Measurements from ENCODE around the gene ZGLP1. TPM values are rescaled to one million over a fixed set of nuclear protein-coding genes. Genes with fewer than 3 reads are reported as not detected.

ZGLP1 gene
- total RNA-seq, 2 donors from 2014 or later, result 5.0 to 12.3 TPM

GRCh38 chr19:10262771-10263170 lies 46.8 kb downstream of the ZGLP1 start:
- TF ChIP-seq POLR2AphosphoS5 (IDR thresholded peaks at IDR 0.05), result no peak
- TF ChIP-seq POLR2A (IDR thresholded peaks at IDR 0.05), result no peak
- TF ChIP-seq, protein P1, sequence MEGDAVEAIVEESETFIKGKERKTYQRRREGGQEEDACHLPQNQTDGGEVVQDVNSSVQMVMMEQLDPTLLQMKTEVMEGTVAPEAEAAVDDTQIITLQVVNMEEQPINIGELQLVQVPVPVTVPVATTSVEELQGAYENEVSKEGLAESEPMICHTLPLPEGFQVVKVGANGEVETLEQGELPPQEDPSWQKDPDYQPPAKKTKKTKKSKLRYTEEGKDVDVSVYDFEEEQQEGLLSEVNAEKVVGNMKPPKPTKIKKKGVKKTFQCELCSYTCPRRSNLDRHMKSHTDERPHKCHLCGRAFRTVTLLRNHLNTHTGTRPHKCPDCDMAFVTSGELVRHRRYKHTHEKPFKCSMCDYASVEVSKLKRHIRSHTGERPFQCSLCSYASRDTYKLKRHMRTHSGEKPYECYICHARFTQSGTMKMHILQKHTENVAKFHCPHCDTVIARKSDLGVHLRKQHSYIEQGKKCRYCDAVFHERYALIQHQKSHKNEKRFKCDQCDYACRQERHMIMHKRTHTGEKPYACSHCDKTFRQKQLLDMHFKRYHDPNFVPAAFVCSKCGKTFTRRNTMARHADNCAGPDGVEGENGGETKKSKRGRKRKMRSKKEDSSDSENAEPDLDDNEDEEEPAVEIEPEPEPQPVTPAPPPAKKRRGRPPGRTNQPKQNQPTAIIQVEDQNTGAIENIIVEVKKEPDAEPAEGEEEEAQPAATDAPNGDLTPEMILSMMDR (IDR thresholded peaks at IDR 0.05), result no peak
- 77% methylated on average over 7 of the region's 7 CpGs for WGBS

DNA sequence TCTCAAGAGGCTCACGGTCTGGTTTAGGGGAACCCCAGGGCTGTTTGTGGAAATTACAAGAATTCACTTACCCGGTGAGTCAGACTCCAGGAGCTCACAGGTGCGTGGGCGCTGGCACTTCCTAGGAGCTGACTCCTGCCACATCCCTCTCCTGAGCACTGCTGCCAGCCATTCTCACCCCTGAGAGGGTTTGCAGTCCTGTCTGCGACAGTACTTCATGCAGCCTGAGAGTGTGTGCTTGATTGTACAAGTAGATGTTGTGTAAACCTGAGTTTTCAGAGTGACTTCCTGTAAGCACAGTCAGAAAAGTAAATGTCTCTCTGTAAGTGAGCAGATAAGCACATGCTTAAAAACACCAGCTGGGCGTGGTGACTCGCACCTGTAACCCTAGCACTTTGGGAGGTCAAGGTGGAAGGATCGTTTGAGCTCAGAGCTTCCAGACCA lies 49.5 kb downstream of the ZGLP1 start:
- intact Hi-C loops (cut with DNase I), result no loop called here
- no peak overlapping the region for H3K4me3 ChIP-seq

More at GRCh38 chr19:10262771-10263170, 46.8 kb downstream of the ZGLP1 start:
- intact Hi-C loops (cut with DNase I), result no loop called here
- Histone ChIP-seq H3K4me1 (replicated peaks) (no peaks in the 10 kb centered on the region), H3K9me3 (no peaks in the 10 kb centered on the region), H3K36me3 (peaks cover 0 to 10% of the 10 kb centered on the region in 2 donors), H3K27me3 (replicated peaks; ENCODE audit: insufficient read depth) (no peaks in the 10 kb centered on the region), H3K4me3 (no peak overlapping the region), H3K27ac (no peak overlapping the region)
- no peak for DNase-seq (ENCODE audit: low spot score)

DNA sequence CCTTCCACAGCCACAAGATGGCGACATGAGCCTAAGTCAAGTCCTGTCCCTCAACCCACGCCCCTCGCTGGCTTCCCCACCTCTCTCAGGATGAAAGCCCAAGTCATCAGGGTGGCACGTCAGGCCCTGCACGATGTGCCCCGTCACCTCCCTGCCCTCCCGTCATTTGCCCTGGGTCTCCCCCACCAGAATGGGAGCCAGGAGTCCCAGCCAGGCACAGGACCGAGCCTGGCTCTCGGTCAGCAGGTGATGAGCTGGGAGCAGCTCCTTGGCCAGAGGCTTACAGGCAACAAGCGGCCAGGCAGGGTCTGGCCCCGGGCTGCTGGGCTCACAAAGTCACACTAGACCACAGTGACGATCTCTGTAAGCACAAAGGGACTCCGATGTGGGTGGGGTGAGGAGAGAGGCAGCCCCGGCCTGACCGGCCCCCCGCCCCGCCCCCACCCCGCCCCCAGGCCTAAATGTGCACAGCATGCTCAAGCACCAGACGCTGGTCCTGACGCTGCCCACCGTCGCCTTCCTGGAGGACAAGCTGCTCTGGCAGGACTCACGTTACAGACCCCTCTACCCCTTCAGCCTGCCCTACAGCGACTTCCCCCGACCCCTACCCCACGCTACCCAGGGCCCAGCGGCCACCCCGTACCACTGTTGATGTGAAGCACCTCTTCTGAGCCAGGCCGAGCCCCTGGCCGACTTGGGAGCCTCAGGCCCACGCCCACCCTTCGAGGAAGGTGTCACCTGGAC lies 50.3 kb downstream of the ZGLP1 start:
- WGBS, result 53% methylated on average over 31 of the region's 32 CpGs
- DNase-seq (ENCODE audit: low spot score), result peak; percentile 66
- no peaks in the 10 kb centered on the region for H3K9me3 ChIP-seq
- H3K36me3 ChIP-seq, result peaks cover 0 to 24% of the 10 kb centered on the region in 2 donors
- H3K27me3 ChIP-seq (replicated peaks; ENCODE audit: insufficient read depth), result no peaks in the 10 kb centered on the region
- intact Hi-C loops (cut with DNase I), result loop anchor here (10.0 kb wide), 1 partner anchor 325 kb away; the partner anchor contains the start of gene OLFM2
- H3K27ac ChIP-seq, result no peak overlapping the region
- H3K4me1 ChIP-seq (replicated peaks), result no peaks in the 10 kb centered on the region
- no peak for TF ChIP-seq POLR2A (IDR thresholded peaks at IDR 0.05)
- TF ChIP-seq, protein P1 (IDR thresholded peaks at IDR 0.05), result peak; percentile 24 to 63 (median 46)
- no peak overlapping the region for H3K4me3 ChIP-seq

More for the DNA sequence above, 49.5 kb downstream of the ZGLP1 start:
- Histone ChIP-seq H3K36me3 (peaks cover 0 to 16% of the 10 kb centered on the region in 2 donors), H3K27ac (no peak overlapping the region), H3K9me3 (no peaks in the 10 kb centered on the region), H3K4me1 (replicated peaks) (no peaks in the 10 kb centered on the region), H3K27me3 (replicated peaks; ENCODE audit: insufficient read depth) (no peaks in the 10 kb centered on the region)
- TF ChIP-seq POLR2A (IDR thresholded peaks at IDR 0.05) (no peak), POLR2AphosphoS5 (IDR thresholded peaks at IDR 0.05) (no peak)
- TF ChIP-seq, protein P1 (IDR thresholded peaks at IDR 0.05), result no peak
- no peak for DNase-seq (ENCODE audit: low spot score)
- 85% methylated on average over 8 of the region's 8 CpGs for WGBS

DNA sequence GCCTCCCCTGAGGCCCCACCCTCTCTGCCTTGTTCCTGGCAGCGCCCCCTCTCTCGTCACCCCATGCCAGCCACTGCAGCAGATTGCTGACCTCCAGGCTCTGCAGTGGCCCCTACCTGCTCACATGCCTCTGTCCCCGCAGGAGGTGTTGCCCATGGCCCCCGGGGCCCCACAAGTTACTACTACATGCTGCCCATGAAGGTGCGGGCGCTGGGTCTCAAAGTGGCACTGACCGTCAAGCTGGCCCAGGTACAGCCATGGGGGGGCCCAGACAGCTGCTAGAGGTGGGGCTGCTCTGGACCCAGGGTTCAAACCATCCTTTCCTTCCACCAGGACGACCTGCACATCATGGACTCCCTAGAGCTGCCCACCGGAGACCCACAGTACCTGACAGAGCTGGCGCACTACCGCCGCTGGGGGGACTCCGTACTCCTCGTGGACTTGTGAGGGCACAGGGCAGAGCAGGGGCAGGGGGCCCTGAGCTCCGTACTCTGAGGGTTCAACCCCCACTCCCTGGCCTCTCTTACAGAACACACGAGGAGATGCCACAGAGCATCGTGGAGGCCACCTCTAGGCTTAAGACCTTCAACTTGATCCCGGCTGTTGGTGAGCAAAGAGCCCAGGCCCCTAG lies 51.4 kb downstream of the ZGLP1 start:
- Histone ChIP-seq H3K9me3 (no peaks in the 10 kb centered on the region), H3K4me1 (replicated peaks) (no peaks in the 10 kb centered on the region), H3K36me3 (peaks cover 0 to 24% of the 10 kb centered on the region in 2 donors), H3K27me3 (replicated peaks; ENCODE audit: insufficient read depth) (no peaks in the 10 kb centered on the region), H3K4me3 (no peak overlapping the region), H3K27ac (no peak overlapping the region)
- intact Hi-C loops (cut with DNase I), result loop anchor here (10.0 kb wide), 1 partner anchor 323 kb away; the partner anchor contains the start of gene OLFM2
- 96% methylated on average over 11 of the region's 18 CpGs for WGBS
- no peak for DNase-seq (ENCODE audit: low spot score)
- TF ChIP-seq, protein P1 (IDR thresholded peaks at IDR 0.05), result no peak
